Ishikawa (cell line): ENCODE measurements around the gene TIMM29.

Source experiments
- CEBPB ChIP-seq: IDR thresholded peaks from 2 replicates; pipeline ENCODE4 v1.6.1; 2012
- CREB1 ChIP-seq: IDR thresholded peaks from 2 replicates; pipeline ENCODE4 v1.6.1; 2012; ENCODE audit warnings: low read depth
- EP300 ChIP-seq: IDR thresholded peaks from 2 replicates; pipeline ENCODE4 v1.6.1; 2012; ENCODE audit warnings: borderline replicate concordance
- MAX ChIP-seq: IDR thresholded peaks from 2 replicates; pipeline ENCODE4 v1.6.1; 2012
- RAD21 ChIP-seq: IDR thresholded peaks from 2 replicates; pipeline ENCODE4 v1.6.1; 2012; ENCODE audit warnings: low read depth
- REST ChIP-seq: IDR thresholded peaks from 2 replicates; pipeline ENCODE4 v1.6.1; 2012; ENCODE audit warnings: low read depth, mild to moderate bottlenecking
- TAF1 ChIP-seq: IDR thresholded peaks from 2 replicates; pipeline ENCODE4 v1.6.1; 2012; ENCODE audit warnings: low read depth, mild to moderate bottlenecking
- TEAD4 ChIP-seq: IDR thresholded peaks from 2 replicates; pipeline ENCODE4 v1.6.1; 2012
- YY1 ChIP-seq: IDR thresholded peaks from 2 replicates; pipeline ENCODE4 v1.6.1; 2012; ENCODE audit warnings: low read depth

- TF ChIP-seq TAF1 (no peak), CEBPB (no peak), EP300 (no peak), MAX (no peak), RAD21 (no peak), REST (no peak), YY1 (no peak), CREB1 (no peak), TEAD4 (no peak)
These were observed 35.3 kb downstream of the TIMM29 start for GRCh38 chr19:10963865-10964264.
